H1 (cell line): ENCODE measurements around the gene NCBP1. TPM values are rescaled to one million over a fixed set of nuclear protein-coding genes. Genes with fewer than 3 reads are reported as not detected.

Experiments
- CTCF ChIA-PET: fragments of 300-600 bp; sonication (Branson Sonifier 250); formaldehyde crosslinking; loops from one replicate; lab custom pipeline; 2021; ENCODE audit not compliant: partially characterized antibody; lab: Charles Lee
- POLR2A ChIA-PET: fragments of 300-600 bp; sonication (Branson Sonifier 250); formaldehyde crosslinking; loops from one replicate; lab custom pipeline; 2021; ENCODE audit warnings: inconsistent platforms; ENCODE audit not compliant: partially characterized antibody; lab: Charles Lee
- DNase-seq, 2 experiments: peaks; one replicate each; pipeline versions ENCODE4 v3.0.0 to v3.0.0-alpha.2; 2010 to 2022; ENCODE audit warnings: low spot score in 2 of 2, low read depth in 1 of 2, mixed read lengths in 1 of 2
- FAIRE-seq: peaks from 2 replicates; lab custom pipeline; 2011; peaks lifted over from hg19 to GRCh38; lab: Jason Lieb, UNC
- H2AFZ ChIP-seq: 2 replicates; pipeline ENCODE4 v1.8.1; 2012; ENCODE audit warnings: low read length, inconsistent platforms
- H2AK5ac ChIP-seq: 2 replicates; pipeline ENCODE4 v1.6.1; 2013; ENCODE audit warnings: low read depth, low read length
- H2BK120ac ChIP-seq: replicated peaks from 2 replicates; pipeline ENCODE3; 2013; ENCODE audit warnings: low read depth, low read length, inconsistent platforms
- H2BK12ac ChIP-seq: 2 replicates; pipeline ENCODE4 v1.6.1; 2013; ENCODE audit warnings: low read depth, low read length
- H2BK15ac ChIP-seq: 2 replicates; pipeline ENCODE4 v1.6.1; 2013; ENCODE audit warnings: low read length
- H2BK20ac ChIP-seq: 2 replicates; pipeline ENCODE4 v1.6.1; 2013; ENCODE audit warnings: low read length
- H2BK5ac ChIP-seq: 2 replicates; pipeline ENCODE4 v1.6.1; 2013; ENCODE audit warnings: low read depth, low read length
- H3K14ac ChIP-seq: 2 replicates; pipeline ENCODE4 v1.6.1; 2013; ENCODE audit warnings: inconsistent platforms; ENCODE audit not compliant: insufficient read length
- H3K18ac ChIP-seq: 2 replicates; pipeline ENCODE4 v1.6.1; 2013; ENCODE audit warnings: low read length; ENCODE audit errors: extremely low read depth
- H3K23ac ChIP-seq: 2 replicates; pipeline ENCODE4 v1.6.1; 2013; ENCODE audit warnings: inconsistent platforms; ENCODE audit not compliant: insufficient read length
- H3K23me2 ChIP-seq: 2 replicates; pipeline ENCODE4 v1.6.1; 2013; ENCODE audit warnings: low read depth, low read length
- H3K27ac ChIP-seq: 2 replicates; pipeline ENCODE4 v1.6.1; 2011; ENCODE audit warnings: low read depth, low read length, inconsistent platforms
- H3K27me3 ChIP-seq, 4 experiments: replicated peaks in 1 of 4; 1 replicate in 1 of 4; 2 replicates in 3 of 4; pipeline versions ENCODE4 v1.6.1 to v1.8.1; 2011 to 2013; ENCODE audit warnings: low read length in 3 of 4, mild to moderate bottlenecking in 3 of 4, inconsistent platforms in 2 of 4, mixed read lengths in 2 of 4, moderate library complexity in 1 of 4; ENCODE audit not compliant: control insufficient read depth in 3 of 4, insufficient read depth in 3 of 4; ENCODE audit errors: extremely low read depth in 1 of 4
- H3K36me3 ChIP-seq, 4 experiments: 2 replicates each; pipeline versions ENCODE4 v1.6.1 to v1.8.1; 2011 to 2013; ENCODE audit warnings: mild to moderate bottlenecking in 4 of 4, low read length in 3 of 4, moderate library complexity in 2 of 4, control low read depth in 1 of 4, inconsistent platforms in 1 of 4; ENCODE audit not compliant: insufficient read depth in 4 of 4, control insufficient read depth in 2 of 4
- H3K4ac ChIP-seq: replicated peaks from 2 replicates; pipeline ENCODE3; 2013; ENCODE audit warnings: low read length, low read depth, mixed read lengths, inconsistent platforms; ENCODE audit not compliant: insufficient read length
- H3K4me1 ChIP-seq, 4 experiments: replicated peaks in 1 of 4; 1 replicate in 1 of 4; 2 replicates in 3 of 4; pipeline versions ENCODE4 v1.6.1 to v1.8.1; 2011 to 2013; ENCODE audit warnings: low read length in 3 of 4, inconsistent platforms in 2 of 4, mixed read lengths in 1 of 4; ENCODE audit not compliant: insufficient read depth in 4 of 4, control insufficient read depth in 3 of 4
- H3K4me2 ChIP-seq, 2 experiments: 2 replicates each; pipeline versions ENCODE4 v1.6.1 to v1.8.1; 2011 to 2013; ENCODE audit warnings: low read depth in 2 of 2, low read length in 2 of 2, control low read depth in 1 of 2, inconsistent platforms in 1 of 2, mild to moderate bottlenecking in 1 of 2; ENCODE audit not compliant: insufficient read depth in 1 of 2
- H3K4me3 ChIP-seq, 4 experiments: fragments of 200-600, 300-600 bp in 1 of 4; sonication (generic), shearing (Covaris generic), sonication (Bioruptor Twin) in 1 of 4; 2 replicates each; pipeline versions ENCODE4 v1.5.1 to v1.8.1; 2011 to 2016; ENCODE audit warnings: low read length in 4 of 4, low read depth in 3 of 4, control low read depth in 2 of 4, inconsistent platforms in 2 of 4, mild to moderate bottlenecking in 2 of 4, mixed read lengths in 1 of 4, moderate library complexity in 1 of 4; ENCODE audit not compliant: insufficient read depth in 2 of 4; ENCODE audit errors: extremely low read depth in 1 of 4
- H3K56ac ChIP-seq: replicated peaks from 2 replicates; pipeline ENCODE3; 2013; ENCODE audit warnings: low read depth, mild to moderate bottlenecking, mixed read lengths, low read length, inconsistent platforms; ENCODE audit not compliant: insufficient read length
- H3K79me1 ChIP-seq: 2 replicates; pipeline ENCODE4 v1.6.1; 2013; ENCODE audit warnings: low read depth, low read length, control low read depth
- H3K79me2 ChIP-seq, 2 experiments: 2 replicates each; pipeline versions ENCODE4 v1.6.1 to v1.8.1; 2012 to 2013; ENCODE audit warnings: low read length in 2 of 2, mild to moderate bottlenecking in 2 of 2, inconsistent platforms in 1 of 2; ENCODE audit not compliant: insufficient read depth in 2 of 2, control insufficient read depth in 1 of 2
- H3K9ac ChIP-seq, 4 experiments: replicated peaks in 1 of 4; 1 replicate in 1 of 4; 2 replicates in 3 of 4; pipeline versions ENCODE4 v1.6.1 to v1.8.1; 2011 to 2013; ENCODE audit warnings: low read depth in 3 of 4, low read length in 3 of 4, control low read depth in 2 of 4, mild to moderate bottlenecking in 2 of 4, moderate library complexity in 2 of 4, inconsistent platforms in 1 of 4; ENCODE audit errors: extremely low read depth in 1 of 4
- H3K9me3 ChIP-seq, 2 experiments: 2 replicates each; pipeline versions ENCODE4 v1.6.1 to v1.8.1; 2012 to 2013; ENCODE audit warnings: mild to moderate bottlenecking in 2 of 2, moderate library complexity in 2 of 2, control low read depth in 1 of 2, inconsistent platforms in 1 of 2, low read depth in 1 of 2, low read length in 1 of 2, mixed read lengths in 1 of 2; ENCODE audit not compliant: insufficient read depth in 2 of 2
- H4K20me1 ChIP-seq, 2 experiments: replicated peaks in 1 of 2; 2 replicates each; pipeline versions ENCODE3 to v1.8.1; 2011 to 2013; ENCODE audit warnings: inconsistent platforms in 2 of 2, low read length in 2 of 2, mild to moderate bottlenecking in 1 of 2; ENCODE audit not compliant: insufficient read depth in 2 of 2, control insufficient read depth in 1 of 2
- H4K5ac ChIP-seq: 2 replicates; pipeline ENCODE4 v1.6.1; 2013; ENCODE audit warnings: low read length, low read depth, mixed read lengths, inconsistent platforms; ENCODE audit not compliant: insufficient read length
- H4K8ac ChIP-seq: 2 replicates; pipeline ENCODE4 v1.8.0; 2013; ENCODE audit warnings: mild to moderate bottlenecking, moderate library complexity, low read length, inconsistent platforms; ENCODE audit not compliant: insufficient read depth; ENCODE audit errors: extremely low read depth
- H4K91ac ChIP-seq: replicated peaks from 2 replicates; pipeline ENCODE3; 2013; ENCODE audit warnings: low read length, mixed read lengths, inconsistent platforms; ENCODE audit not compliant: insufficient read length
- CREB1 ChIP-seq: IDR thresholded peaks from 2 replicates; pipeline ENCODE4 v1.6.1; 2012; ENCODE audit warnings: inconsistent platforms
- JUND ChIP-seq: IDR thresholded peaks from 2 replicates; pipeline ENCODE4 v1.6.1; 2011; ENCODE audit warnings: mild to moderate bottlenecking, improper control_type of control experiment, low read length
- KDM4A ChIP-seq: IDR thresholded peaks from one replicate; pipeline ENCODE4 v1.7.1; 2012; ENCODE audit warnings: low read depth, mild to moderate bottlenecking, moderate library complexity, low read length, inconsistent platforms; ENCODE audit not compliant: severe bottlenecking
- NRF1 ChIP-seq: IDR thresholded peaks from 2 replicates; pipeline ENCODE4 v1.6.1; 2011; ENCODE audit warnings: mild to moderate bottlenecking, low read depth, low read length, improper control_type of control experiment
- PHF8 ChIP-seq: fragments of 200-600 bp; sonication (generic); conservative IDR thresholded peaks from 2 replicates; pipeline ENCODE4 v1.7.1; 2012; ENCODE audit warnings: low read depth, mild to moderate bottlenecking, inconsistent platforms, low read length, moderate library complexity
- RBBP5 ChIP-seq: IDR thresholded peaks from 2 replicates; pipeline ENCODE4 v1.7.1; 2012; ENCODE audit warnings: low read depth, mild to moderate bottlenecking, inconsistent platforms, low read length, moderate library complexity, borderline replicate concordance
- SIRT6 ChIP-seq: IDR thresholded peaks from one replicate; pipeline ENCODE4 v1.7.1; 2012; ENCODE audit warnings: low read length, inconsistent platforms
- WGBS, 2 experiments: shearing (Covaris generic) in 1 of 2; methylation state at CpG; one replicate each; pipeline versions ENCODE4 v1.1.6 to v1.1.7; 2013 to 2015; ENCODE audit warnings: low lambda C conversion rate in 2 of 2, mixed read lengths in 2 of 2, inconsistent platforms in 1 of 2, low coverage in 1 of 2, missing lambda C conversion rate in 1 of 2; ENCODE audit not compliant: insufficient replicate concordance in 2 of 2, insufficient coverage in 1 of 2, insufficient read length in 1 of 2; ENCODE audit errors: extremely low coverage in 1 of 2, missing lambda C conversion rate in 1 of 2; 5-methylcytosine and 5-hydroxymethylcytosine counted together
- polyA plus RNA-seq, 7 experiments: library from polyadenylated mRNA; depleted of rRNA in 3 of 7; stranded (reverse) in 5 of 7; unstranded in 2 of 7; fragments of >200 nt in 5 of 7; fragments of 200-250 nt in 2 of 7; gene quantifications; 1 replicate in 5 of 7; 2 replicates in 1 of 7; 4 replicates in 1 of 7; pipeline versions ENCODE4 v1.2.1 to v1.2.3, GENCODE V29; 2011 to 2013; ENCODE audit warnings: missing spikeins in 2 of 7, mixed read lengths in 2 of 7
- total RNA-seq: library from RNA; stranded (reverse); fragmentation: NEBNext Ultra II Directional; extraction: Animal tissue kit (Norgen Biotek cat#: 25700); gene quantifications from 2 replicates; pipeline ENCODE4 v1.2.1, GENCODE V29; 2021
- TF ChIP-seq, protein P1 (sequence below), 3 experiments: IDR thresholded peaks; 1 replicate in 2 of 3; 2 replicates in 1 of 3; pipeline versions ENCODE4 v1.5.1 to v1.6.1; 2011; ENCODE audit warnings: low read length in 3 of 3, mild to moderate bottlenecking in 3 of 3, inconsistent platforms in 2 of 3, low read depth in 1 of 3, moderate library complexity in 1 of 3; ENCODE audit not compliant: insufficient read depth in 1 of 3; ENCODE audit errors: control extremely low read depth in 1 of 3

Gene NCBP1
- total and polyA plus RNA-seq, 2 of the 8 experiments (the other 6 are each of a cell fraction or from before 2014, with no cell fraction given): 14.7 to 54.0 TPM

GRCh38 chr9:97632248-97632984, 1.2 kb upstream of the NCBP1 start:
- H3K23me2 ChIP-seq: peaks cover 5% of the 10 kb centered on the region
- H3K79me1 ChIP-seq: peaks cover 8% of the 10 kb centered on the region; the same call in 1 of the 2 replicates
- H3K4me1 ChIP-seq: peaks cover 0 to 17% (median 4%) of the 10 kb centered on the region in 4 experiments; a peak in 6 of 7 replicates
- H2AK5ac ChIP-seq: no peak overlapping the region
- H3K79me2 ChIP-seq: peaks cover 29 to 80% of the 10 kb centered on the region in 2 experiments
- H3K4me3 ChIP-seq: peak overlapping the region; percentile 70 to 91 (median 87)
- H2BK12ac ChIP-seq: peak overlapping the region; percentile 91; the same call in 1 of the 2 replicates
- H2BK15ac ChIP-seq: no peak overlapping the region; the same call in 1 of the 2 replicates
- no peak overlapping the region for H4K91ac ChIP-seq
- peak in 1 of 2 experiments; percentile 17 for DNase-seq
- H3K9me3 ChIP-seq: no peaks in the 10 kb centered on the region
- no peak overlapping the region for H2BK120ac ChIP-seq
- peaks cover 11 to 12% of the 10 kb centered on the region in 2 experiments for H4K20me1 ChIP-seq
- peak overlapping the region; percentile 75 to 98 (median 94) for H3K9ac ChIP-seq
- H3K18ac ChIP-seq: peak overlapping the region; percentile 79; the same call in 1 of the 2 replicates
- no peaks in the 10 kb centered on the region for H3K36me3 ChIP-seq
- H3K27me3 ChIP-seq: no peaks in the 10 kb centered on the region
- no peak overlapping the region for H2BK20ac ChIP-seq
- peak overlapping the region; percentile 72 to 89 for H3K4me2 ChIP-seq
- ChIA-PET POLR2A (interaction anchor here (0.7 to 2.3 kb wide), 15 partner anchors 10 to 1014 kb away, joined by 3 to 9 read pairs (median 4); no protein-coding TSS in a partner anchor), CTCF (interaction anchor here (0.7 to 3.0 kb wide), 2 partner anchors 10 to 17 kb away, joined by 3 to 16 read pairs; no protein-coding TSS in a partner anchor)
- FAIRE-seq: no peak
- no peak overlapping the region for H3K23ac ChIP-seq
- WGBS, 2 experiments: 4% methylated on average over 27 of the region's 27 CpGs; no CpG with 5 or more reads in 1 of the 2 experiments
- peak overlapping the region; percentile 98 for H3K27ac ChIP-seq
- H3K14ac ChIP-seq: no peak overlapping the region
- peak overlapping the region; percentile 96 for H4K8ac ChIP-seq
- H4K5ac ChIP-seq: peak overlapping the region; percentile 49
- peak overlapping the region; percentile 52 for H3K56ac ChIP-seq
- peak overlapping the region; percentile 91 for H3K4ac ChIP-seq
- peak overlapping the region; percentile 97 for H2BK5ac ChIP-seq
- H2AFZ ChIP-seq: 0 out of 2 replicates have a peak overlapping the region, but pooled peaks have one; percentile 37
- TF ChIP-seq SIRT6 (no peak), RBBP5 (peak; percentile 25; the same call in 1 of the 2 replicates), CREB1 (peak; percentile 66; the same call in 1 of the 2 replicates), PHF8 (peak; percentile 2; the same call in 1 of the 2 replicates), JUND (peak; percentile 99), NRF1 (no peak), KDM4A (no peak)
- TF ChIP-seq, protein P1, sequence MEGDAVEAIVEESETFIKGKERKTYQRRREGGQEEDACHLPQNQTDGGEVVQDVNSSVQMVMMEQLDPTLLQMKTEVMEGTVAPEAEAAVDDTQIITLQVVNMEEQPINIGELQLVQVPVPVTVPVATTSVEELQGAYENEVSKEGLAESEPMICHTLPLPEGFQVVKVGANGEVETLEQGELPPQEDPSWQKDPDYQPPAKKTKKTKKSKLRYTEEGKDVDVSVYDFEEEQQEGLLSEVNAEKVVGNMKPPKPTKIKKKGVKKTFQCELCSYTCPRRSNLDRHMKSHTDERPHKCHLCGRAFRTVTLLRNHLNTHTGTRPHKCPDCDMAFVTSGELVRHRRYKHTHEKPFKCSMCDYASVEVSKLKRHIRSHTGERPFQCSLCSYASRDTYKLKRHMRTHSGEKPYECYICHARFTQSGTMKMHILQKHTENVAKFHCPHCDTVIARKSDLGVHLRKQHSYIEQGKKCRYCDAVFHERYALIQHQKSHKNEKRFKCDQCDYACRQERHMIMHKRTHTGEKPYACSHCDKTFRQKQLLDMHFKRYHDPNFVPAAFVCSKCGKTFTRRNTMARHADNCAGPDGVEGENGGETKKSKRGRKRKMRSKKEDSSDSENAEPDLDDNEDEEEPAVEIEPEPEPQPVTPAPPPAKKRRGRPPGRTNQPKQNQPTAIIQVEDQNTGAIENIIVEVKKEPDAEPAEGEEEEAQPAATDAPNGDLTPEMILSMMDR (IDR thresholded peaks at IDR 0.05; ENCODE audit: control extremely low read depth in 1 of 3, insufficient read depth in 1 of 3, low read depth in 1 of 3, low read length in 3 of 3): 0 out of 4 replicates have a peak, but pooled peaks of 1 of the 3 experiments have one; percentile 5
